ENCODE results near the gene FERMT3. TPM values are rescaled to one million over a fixed set of nuclear protein-coding genes. Genes with fewer than 3 reads are reported as not detected.

Gene FERMT3
- total and polyA plus RNA-seq, 2 of the 13 experiments (the other 11 are each of a cell fraction or from before 2014, with no cell fraction given) = 0.29 TPM; not detected in 1

GRCh38 chr11:64251016-64251752 is 44.7 kb downstream of the FERMT3 start, which contains the start of gene PLCB3 (continued):
- no peak for TF ChIP-seq DRAP1 (CRISPR knock-in tag; IDR thresholded peaks at IDR 0.05)
- no peak for TF ChIP-seq ZNF558 (CRISPR knock-in tag; IDR thresholded peaks at IDR 0.05; ENCODE audit: borderline replicate concordance)
- no peak for TF ChIP-seq DZIP1 (CRISPR knock-in tag; IDR thresholded peaks at IDR 0.05)
- 0 out of 2 replicates have a peak, but pooled peaks have one; percentile 45 for TF ChIP-seq ZNF280B (CRISPR knock-in tag; IDR thresholded peaks at IDR 0.05; ENCODE audit: borderline replicate concordance)
- TF ChIP-seq ARID3A (IDR thresholded peaks at IDR 0.05; ENCODE audit: low read depth, low read length) = no peak
- TF ChIP-seq ZNF264 (CRISPR knock-in tag; IDR thresholded peaks at IDR 0.05) = no peak
- no peak for TF ChIP-seq SOX13 (IDR thresholded peaks at IDR 0.05)
- TF ChIP-seq SOX13 (CRISPR knock-in tag; conservative IDR thresholded peaks at IDR 0.05 in 1 of 2, IDR thresholded peaks at IDR 0.05 in 1 of 2) = no peak
- no peak for TF ChIP-seq ZNF251 (CRISPR knock-in tag; IDR thresholded peaks at IDR 0.05)
- no peak for TF ChIP-seq ZNF770 (CRISPR knock-in tag; IDR thresholded peaks at IDR 0.05)
- no peak for TF ChIP-seq SOX5 (CRISPR knock-in tag; IDR thresholded peaks at IDR 0.05; ENCODE audit: borderline replicate concordance)
- TF ChIP-seq ARNTL (CRISPR knock-in tag; IDR thresholded peaks at IDR 0.05) = 0 out of 2 replicates have a peak, but pooled peaks have one; percentile 27
- peak; percentile 54; the same call in 1 of the 2 replicates for TF ChIP-seq GABPB1 (CRISPR knock-in tag; IDR thresholded peaks at IDR 0.05)
- TF ChIP-seq KAT8 (CRISPR knock-in tag; IDR thresholded peaks at IDR 0.05) = 0 out of 2 replicates have a peak, but pooled peaks have one; percentile 2
- TF ChIP-seq ZNF850 (CRISPR knock-in tag; conservative IDR thresholded peaks at IDR 0.05) = no peak
- TF ChIP-seq ZNF101 (CRISPR knock-in tag; IDR thresholded peaks at IDR 0.05; ENCODE audit: borderline replicate concordance, low read depth) = no peak
- TF ChIP-seq KLF6 (CRISPR knock-in tag; IDR thresholded peaks at IDR 0.05) = peak; percentile 25; the same call in 1 of the 2 replicates
- TF ChIP-seq JDP2 (CRISPR knock-in tag; IDR thresholded peaks at IDR 0.05; ENCODE audit: borderline replicate concordance) = no peak
- no peak for TF ChIP-seq ZNF660 (CRISPR knock-in tag; IDR thresholded peaks at IDR 0.05; ENCODE audit: borderline replicate concordance, low read depth)
- no peak for TF ChIP-seq FOXM1 (CRISPR knock-in tag; IDR thresholded peaks at IDR 0.05)
- TF ChIP-seq ZNF17 (CRISPR knock-in tag; IDR thresholded peaks at IDR 0.05) = no peak
